SK-N-SH (cell line): ENCODE measurements around the gene PRDM8. TPM values are rescaled to one million over a fixed set of nuclear protein-coding genes. Genes with fewer than 3 reads are reported as not detected.

Experiments
- CTCF ChIA-PET: fragments of 300-600, 350-600 bp; formaldehyde crosslinking; extraction: SDS; loops from one replicate; lab custom pipeline; 2021; lab: Yijun Ruan, JAX
- POLR2A ChIA-PET: fragments of 350-600 bp; sonication (Branson Sonifier 250); formaldehyde crosslinking; extraction: SDS; loops from one replicate; lab custom pipeline; 2020; ENCODE audit warnings: antibody characterized with exemption, inconsistent platforms; lab: Yijun Ruan, JAX
- DNase-seq: peaks from one replicate; pipeline ENCODE4 v3.0.0; 2012
- H2AFZ ChIP-seq: fragments of 200-600 bp; sonication (generic); 2 replicates; pipeline ENCODE4 v1.8.1; 2016; ENCODE audit warnings: antibody characterized with exemption, mild to moderate bottlenecking, low read depth
- H3F3A ChIP-seq: fragments of 200-600 bp; sonication (generic); replicated peaks from 2 replicates; pipeline ENCODE3; 2016; ENCODE audit warnings: antibody characterized with exemption, mild to moderate bottlenecking; ENCODE audit not compliant: insufficient read depth
- H3K27ac ChIP-seq, 2 experiments: fragments of 200-500 bp in 1 of 2; fragments of 200-600 bp in 1 of 2; sonication (Bioruptor generic) in 1 of 2; sonication (generic), shearing (Covaris generic) in 1 of 2; 2 replicates each; pipeline versions ENCODE4 v1.5.1 to v1.6.1; 2014 to 2016; ENCODE audit warnings: low read depth in 2 of 2, inconsistent platforms in 1 of 2, low read length in 1 of 2, mild to moderate bottlenecking in 1 of 2, mixed read lengths in 1 of 2
- H3K27me3 ChIP-seq: fragments of 200-600 bp; sonication (generic), shearing (Covaris generic); 2 replicates; pipeline ENCODE4 v1.6.1; 2016; ENCODE audit warnings: mixed run types; ENCODE audit not compliant: insufficient read depth
- H3K36me3 ChIP-seq, 2 experiments: fragments of 200-500 bp in 1 of 2; fragments of 200-600 bp in 1 of 2; sonication (Bioruptor generic) in 1 of 2; sonication (generic) in 1 of 2; replicated peaks in 1 of 2; 2 replicates each; pipeline versions ENCODE3 to v1.5.1; 2014 to 2016; ENCODE audit warnings: low read length in 1 of 2, mild to moderate bottlenecking in 1 of 2; ENCODE audit not compliant: insufficient read depth in 2 of 2, control insufficient read depth in 1 of 2
- H3K4me1 ChIP-seq, 2 experiments: fragments of 200-500 bp in 1 of 2; fragments of 200-600 bp in 1 of 2; sonication (Bioruptor generic) in 1 of 2; sonication (generic), shearing (Covaris generic) in 1 of 2; 2 replicates each; pipeline versions ENCODE4 v1.5.1 to v1.6.1; 2014 to 2016; ENCODE audit warnings: low read depth in 1 of 2, low read length in 1 of 2, mixed run types in 1 of 2; ENCODE audit not compliant: insufficient read depth in 2 of 2, control insufficient read depth in 1 of 2
- H3K4me2 ChIP-seq: fragments of 200-600 bp; sonication (generic), shearing (Covaris generic); 2 replicates; pipeline ENCODE4 v1.6.1; 2017; ENCODE audit warnings: mixed run types
- H3K4me3 ChIP-seq, 2 experiments: fragments of 200-500 bp in 1 of 2; fragments of 200-600 bp in 1 of 2; sonication (Bioruptor generic) in 1 of 2; sonication (generic), shearing (Covaris generic) in 1 of 2; 2 replicates each; pipeline versions ENCODE4 v1.5.1 to v1.8.1; 2014 to 2016; ENCODE audit warnings: low read depth in 2 of 2, inconsistent platforms in 1 of 2, low read length in 1 of 2, mild to moderate bottlenecking in 1 of 2, mixed read lengths in 1 of 2, moderate library complexity in 1 of 2
- H3K79me2 ChIP-seq: fragments of 200-600 bp; sonication (generic); 2 replicates; pipeline ENCODE4 v1.8.1; 2017; ENCODE audit warnings: mild to moderate bottlenecking; ENCODE audit not compliant: insufficient read depth
- H3K9ac ChIP-seq: fragments of 200-600 bp; sonication (generic); 2 replicates; pipeline ENCODE4 v1.6.1; 2017; ENCODE audit warnings: mixed run types
- H3K9me2 ChIP-seq: fragments of 200-600 bp; sonication (generic); 2 replicates; pipeline ENCODE4 v1.6.1; 2017; ENCODE audit warnings: mixed run types
- H3K9me3 ChIP-seq: fragments of 200-600 bp; sonication (generic); 2 replicates; pipeline ENCODE4 v1.6.1; 2017; ENCODE audit warnings: mixed run types, mild to moderate bottlenecking, moderate library complexity
- H4K20me1 ChIP-seq: fragments of 200-600 bp; sonication (generic); 2 replicates; pipeline ENCODE4 v1.6.1; 2017; ENCODE audit warnings: mild to moderate bottlenecking, mixed run types; ENCODE audit not compliant: insufficient read depth
- CHD2 ChIP-seq: fragments of 150-350 bp; IDR thresholded peaks from 2 replicates; pipeline ENCODE4 v1.6.1; 2018; ENCODE audit warnings: low read length; ENCODE audit not compliant: partially characterized antibody
- CTCF ChIP-seq: fragments of 200-600 bp; sonication (generic); IDR thresholded peaks from 2 replicates; pipeline ENCODE4 v1.6.1; 2017; ENCODE audit warnings: antibody characterized with exemption, mild to moderate bottlenecking, moderate library complexity
- EZH2phosphoT487 ChIP-seq: fragments of 200-600 bp; sonication (generic); IDR thresholded peaks from 2 replicates; pipeline ENCODE4 v1.6.1; 2017; ENCODE audit warnings: low read depth, mixed run types, mild to moderate bottlenecking, antibody characterized with exemption, moderate library complexity, borderline replicate concordance
- GABPA ChIP-seq: IDR thresholded peaks from 2 replicates; pipeline ENCODE4 v1.4.0; 2012; ENCODE audit warnings: low read depth, mild to moderate bottlenecking
- JUND ChIP-seq: IDR thresholded peaks from 2 replicates; pipeline ENCODE4 v1.4.0; 2012
- MEF2A ChIP-seq: IDR thresholded peaks from 2 replicates; pipeline ENCODE4 v1.4.0; 2012; ENCODE audit warnings: low read depth, borderline replicate concordance
- RCOR1 ChIP-seq: fragments of 150-350 bp; IDR thresholded peaks from 2 replicates; pipeline ENCODE4 v1.6.1; 2017; ENCODE audit warnings: antibody characterized with exemption, low read length
- RFX5 ChIP-seq: IDR thresholded peaks from 2 replicates; pipeline ENCODE4 v1.6.1; 2012; ENCODE audit warnings: mild to moderate bottlenecking, improper control_type of control experiment, low read length
- SIN3A ChIP-seq: IDR thresholded peaks from 2 replicates; pipeline ENCODE4 v1.6.1; 2012; ENCODE audit warnings: low read depth, mild to moderate bottlenecking, low read length, moderate library complexity, borderline replicate concordance
- TCF12 ChIP-seq: IDR thresholded peaks from 2 replicates; pipeline ENCODE4 v1.4.0; 2012
- WGBS: methylation state at CpG from one replicate; pipeline ENCODE4 v1.1.6; 2017; ENCODE audit warnings: low lambda C conversion rate; 5-methylcytosine and 5-hydroxymethylcytosine counted together
- polyA plus RNA-seq, 3 experiments: library from polyadenylated mRNA; depleted of rRNA; stranded (reverse); fragments of >200 nt; gene quantifications; 2 replicates each; pipeline ENCODE4 v1.2.3, GENCODE V29; 2012
- TF ChIP-seq, protein P1 (sequence below): IDR thresholded peaks from 2 replicates; pipeline ENCODE4 v1.4.0; 2012; ENCODE audit warnings: low read depth
- TF ChIP-seq, protein P2 (sequence below): IDR thresholded peaks from 2 replicates; pipeline ENCODE4; 2012
- TF ChIP-seq, protein P3 (sequence below): IDR thresholded peaks from 2 replicates; pipeline ENCODE4 v1.6.1; 2012; ENCODE audit warnings: mild to moderate bottlenecking, low read depth, low read length, moderate library complexity

Gene PRDM8
- polyA plus RNA-seq, 1 of the 3 experiments (the other 2 are of a cell fraction) = 3.5 TPM

DNA sequence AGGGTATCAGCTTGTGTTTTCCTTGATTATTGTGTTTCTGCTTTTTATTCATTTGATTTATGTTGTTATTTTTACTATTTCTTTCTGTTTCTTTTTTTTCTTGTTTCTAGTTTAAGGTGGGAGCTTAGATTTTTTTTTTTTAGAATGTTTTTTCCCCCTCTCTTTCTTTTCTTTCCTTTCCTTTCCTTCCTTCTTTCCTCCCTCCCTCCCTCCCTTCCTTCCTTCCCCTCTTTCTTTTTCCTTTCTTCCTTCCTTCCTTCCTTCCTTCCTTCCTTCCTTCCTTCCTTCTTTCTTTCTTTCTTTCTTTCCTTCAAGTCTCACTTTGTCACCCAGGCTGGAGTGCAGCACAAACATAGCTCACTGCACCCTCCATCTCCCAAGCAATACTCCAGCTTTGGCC, 31.4 kb upstream of the PRDM8 start:
- H3K4me2 ChIP-seq = no peak overlapping the region
- H3K79me2 ChIP-seq = no peaks in the 10 kb centered on the region
- no peaks in the 10 kb centered on the region for H3K36me3 ChIP-seq
- no peaks in the 10 kb centered on the region for H4K20me1 ChIP-seq
- H3K9ac ChIP-seq = no peak overlapping the region
- no peaks in the 10 kb centered on the region for H3K9me2 ChIP-seq
- H3K9me3 ChIP-seq = no peaks in the 10 kb centered on the region
- DNase-seq = no peak
- no peak overlapping the region for H3K27ac ChIP-seq
- CTCF ChIA-PET = interaction anchor here (0.6 to 0.9 kb wide), 2 partner anchors 11 to 878 kb away, joined by 3 read pairs; no protein-coding TSS in a partner anchor
- H3K4me1 ChIP-seq = no peaks in the 10 kb centered on the region
- H3K4me3 ChIP-seq = no peak overlapping the region
- no peaks in the 10 kb centered on the region for H3F3A ChIP-seq
- H3K27me3 ChIP-seq = no peaks in the 10 kb centered on the region
- no peak overlapping the region for H2AFZ ChIP-seq
- POLR2A ChIA-PET = no interaction called here
- TF ChIP-seq RCOR1 = no peak
- TF ChIP-seq SIN3A = no peak
- no peak for TF ChIP-seq RFX5
- no peak for TF ChIP-seq EZH2phosphoT487
- TF ChIP-seq, protein P1, sequence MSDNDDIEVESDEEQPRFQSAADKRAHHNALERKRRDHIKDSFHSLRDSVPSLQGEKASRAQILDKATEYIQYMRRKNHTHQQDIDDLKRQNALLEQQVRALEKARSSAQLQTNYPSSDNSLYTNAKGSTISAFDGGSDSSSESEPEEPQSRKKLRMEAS = no peak
- TF ChIP-seq CTCF = no peak
- no peak for TF ChIP-seq TCF12
- no peak for TF ChIP-seq CHD2
- TF ChIP-seq, protein P2, sequence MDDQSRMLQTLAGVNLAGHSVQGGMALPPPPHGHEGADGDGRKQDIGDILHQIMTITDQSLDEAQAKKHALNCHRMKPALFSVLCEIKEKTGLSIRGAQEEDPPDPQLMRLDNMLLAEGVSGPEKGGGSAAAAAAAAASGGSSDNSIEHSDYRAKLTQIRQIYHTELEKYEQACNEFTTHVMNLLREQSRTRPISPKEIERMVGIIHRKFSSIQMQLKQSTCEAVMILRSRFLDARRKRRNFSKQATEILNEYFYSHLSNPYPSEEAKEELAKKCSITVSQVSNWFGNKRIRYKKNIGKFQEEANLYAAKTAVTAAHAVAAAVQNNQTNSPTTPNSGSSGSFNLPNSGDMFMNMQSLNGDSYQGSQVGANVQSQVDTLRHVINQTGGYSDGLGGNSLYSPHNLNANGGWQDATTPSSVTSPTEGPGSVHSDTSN = no peak
- no peak for TF ChIP-seq GABPA
- TF ChIP-seq, all 33 proteins: peak for 0

- no peak overlapping the region for H3K4me2 ChIP-seq
- POLR2A ChIA-PET = no interaction called here
Observed at GRCh38 chr4:80171251-80171650, 26.1 kb upstream of the PRDM8 start.

More at GRCh38 chr4:80171251-80171650, 26.1 kb upstream of the PRDM8 start:
- no peak overlapping the region for H3K27ac ChIP-seq
- DNase-seq = no peak
- CTCF ChIA-PET = interaction anchor here (0.8 to 1.6 kb wide), 3 partner anchors 11 to 15 kb away, joined by 3 to 4 read pairs (median 4); no protein-coding TSS in a partner anchor
- H3K27me3 ChIP-seq = no peaks in the 10 kb centered on the region
- H3K4me3 ChIP-seq = no peak overlapping the region
- no peak overlapping the region for H2AFZ ChIP-seq
- H4K20me1 ChIP-seq = no peaks in the 10 kb centered on the region
- no peaks in the 10 kb centered on the region for H3K9me3 ChIP-seq
- WGBS = 56% methylated on average over 1 of the region's 1 CpG
- TF ChIP-seq MEF2A (no peak), JUND (no peak)
- TF ChIP-seq, protein P3, sequence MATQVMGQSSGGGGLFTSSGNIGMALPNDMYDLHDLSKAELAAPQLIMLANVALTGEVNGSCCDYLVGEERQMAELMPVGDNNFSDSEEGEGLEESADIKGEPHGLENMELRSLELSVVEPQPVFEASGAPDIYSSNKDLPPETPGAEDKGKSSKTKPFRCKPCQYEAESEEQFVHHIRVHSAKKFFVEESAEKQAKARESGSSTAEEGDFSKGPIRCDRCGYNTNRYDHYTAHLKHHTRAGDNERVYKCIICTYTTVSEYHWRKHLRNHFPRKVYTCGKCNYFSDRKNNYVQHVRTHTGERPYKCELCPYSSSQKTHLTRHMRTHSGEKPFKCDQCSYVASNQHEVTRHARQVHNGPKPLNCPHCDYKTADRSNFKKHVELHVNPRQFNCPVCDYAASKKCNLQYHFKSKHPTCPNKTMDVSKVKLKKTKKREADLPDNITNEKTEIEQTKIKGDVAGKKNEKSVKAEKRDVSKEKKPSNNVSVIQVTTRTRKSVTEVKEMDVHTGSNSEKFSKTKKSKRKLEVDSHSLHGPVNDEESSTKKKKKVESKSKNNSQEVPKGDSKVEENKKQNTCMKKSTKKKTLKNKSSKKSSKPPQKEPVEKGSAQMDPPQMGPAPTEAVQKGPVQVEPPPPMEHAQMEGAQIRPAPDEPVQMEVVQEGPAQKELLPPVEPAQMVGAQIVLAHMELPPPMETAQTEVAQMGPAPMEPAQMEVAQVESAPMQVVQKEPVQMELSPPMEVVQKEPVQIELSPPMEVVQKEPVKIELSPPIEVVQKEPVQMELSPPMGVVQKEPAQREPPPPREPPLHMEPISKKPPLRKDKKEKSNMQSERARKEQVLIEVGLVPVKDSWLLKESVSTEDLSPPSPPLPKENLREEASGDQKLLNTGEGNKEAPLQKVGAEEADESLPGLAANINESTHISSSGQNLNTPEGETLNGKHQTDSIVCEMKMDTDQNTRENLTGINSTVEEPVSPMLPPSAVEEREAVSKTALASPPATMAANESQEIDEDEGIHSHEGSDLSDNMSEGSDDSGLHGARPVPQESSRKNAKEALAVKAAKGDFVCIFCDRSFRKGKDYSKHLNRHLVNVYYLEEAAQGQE = no peak
- H3K9me2 ChIP-seq = no peaks in the 10 kb centered on the region
- no peaks in the 10 kb centered on the region for H3K36me3 ChIP-seq
- H3K79me2 ChIP-seq = no peaks in the 10 kb centered on the region; the same call in 1 of the 2 replicates
- H3K9ac ChIP-seq = no peak overlapping the region
- peaks cover 7% of the 10 kb centered on the region for H3F3A ChIP-seq
- peaks cover 0 to 4% of the 10 kb centered on the region in 2 experiments; a peak in 1 of 4 replicates for H3K4me1 ChIP-seq
